ENCODE data around the gene SLC25A18.

DNA sequence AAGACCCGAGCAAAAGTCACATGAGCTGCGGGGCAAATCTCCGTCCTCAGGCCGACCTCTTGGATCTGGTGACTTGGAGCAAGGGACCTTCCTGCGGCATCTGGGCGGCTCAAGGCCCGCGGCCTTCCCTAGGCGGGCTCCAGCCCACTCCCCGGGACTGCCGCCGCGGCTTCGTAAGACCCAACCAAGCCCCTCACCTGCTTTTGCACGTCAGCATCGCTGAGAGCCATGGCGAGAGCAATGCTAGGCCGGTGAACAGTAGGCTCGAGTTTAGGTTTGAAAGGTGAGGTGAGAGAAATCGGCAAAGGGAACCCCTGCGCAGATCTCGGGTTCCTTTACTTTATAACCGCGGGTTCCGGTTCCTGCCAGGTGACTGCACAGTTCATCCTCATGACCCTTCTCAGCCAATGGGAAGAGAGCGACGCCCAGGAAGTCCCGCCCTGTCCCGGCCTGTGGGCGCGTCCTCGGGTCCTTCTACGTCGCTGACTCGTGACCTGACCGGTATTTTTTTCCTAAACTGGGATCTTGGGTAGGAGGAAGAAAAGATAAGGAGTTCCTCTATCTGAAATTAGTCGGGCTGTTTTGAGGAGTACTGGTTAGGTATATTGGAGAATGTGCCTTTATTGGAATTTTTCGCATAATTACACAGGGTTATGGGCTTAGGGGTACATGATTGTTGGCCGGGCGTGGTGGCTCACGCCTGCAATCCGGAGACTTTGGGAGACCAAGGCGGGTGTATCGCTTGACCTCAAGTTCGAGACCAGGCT, 65.3 kb downstream of the SLC25A18 start, which contains the start of gene ATP6V1E1:
- TF ChIP-seq CTCF (IDR thresholded peaks at IDR 0.05) (no peak), POLR2A (IDR thresholded peaks at IDR 0.05) (peak; percentile 86)

Data from right lobe of liver (tissue), 4 donors.